DND-41 (cell line): ENCODE results near the gene DDX46.

Source experiments
- EZH2 ChIP-seq: IDR thresholded peaks from 3 replicates; pipeline ENCODE4 v1.6.1; 2012; ENCODE audit warnings: borderline replicate concordance, low read depth, mild to moderate bottlenecking, moderate library complexity, low read length, inconsistent platforms; ENCODE audit not compliant: severe bottlenecking
- TF ChIP-seq, protein P1 (sequence below): IDR thresholded peaks from 2 replicates; pipeline ENCODE4 v1.5.1; 2012; ENCODE audit warnings: borderline replicate concordance, low read length, moderate library complexity, mild to moderate bottlenecking; ENCODE audit not compliant: poor library complexity, severe bottlenecking; ENCODE audit errors: extremely low read depth

DNA sequence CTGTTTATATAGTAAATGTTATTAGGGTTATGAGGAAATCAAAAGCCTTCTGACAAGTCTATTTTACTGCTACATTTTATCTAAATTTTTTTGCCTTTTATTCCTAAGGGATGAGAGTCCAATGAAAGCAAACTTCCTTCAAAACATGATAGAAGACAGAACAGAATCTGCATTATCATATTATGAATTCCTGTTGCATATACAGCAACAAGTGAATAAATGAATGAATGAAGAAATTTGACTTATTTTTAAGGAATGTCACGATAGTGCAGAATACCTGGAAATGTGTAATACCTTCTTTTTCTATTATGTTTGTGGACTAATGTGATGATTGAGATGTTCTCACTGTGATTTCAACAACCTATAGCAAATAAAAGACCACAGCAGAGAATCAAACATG, 33.7 kb upstream of the DDX46 start:
- TF ChIP-seq, protein P1, sequence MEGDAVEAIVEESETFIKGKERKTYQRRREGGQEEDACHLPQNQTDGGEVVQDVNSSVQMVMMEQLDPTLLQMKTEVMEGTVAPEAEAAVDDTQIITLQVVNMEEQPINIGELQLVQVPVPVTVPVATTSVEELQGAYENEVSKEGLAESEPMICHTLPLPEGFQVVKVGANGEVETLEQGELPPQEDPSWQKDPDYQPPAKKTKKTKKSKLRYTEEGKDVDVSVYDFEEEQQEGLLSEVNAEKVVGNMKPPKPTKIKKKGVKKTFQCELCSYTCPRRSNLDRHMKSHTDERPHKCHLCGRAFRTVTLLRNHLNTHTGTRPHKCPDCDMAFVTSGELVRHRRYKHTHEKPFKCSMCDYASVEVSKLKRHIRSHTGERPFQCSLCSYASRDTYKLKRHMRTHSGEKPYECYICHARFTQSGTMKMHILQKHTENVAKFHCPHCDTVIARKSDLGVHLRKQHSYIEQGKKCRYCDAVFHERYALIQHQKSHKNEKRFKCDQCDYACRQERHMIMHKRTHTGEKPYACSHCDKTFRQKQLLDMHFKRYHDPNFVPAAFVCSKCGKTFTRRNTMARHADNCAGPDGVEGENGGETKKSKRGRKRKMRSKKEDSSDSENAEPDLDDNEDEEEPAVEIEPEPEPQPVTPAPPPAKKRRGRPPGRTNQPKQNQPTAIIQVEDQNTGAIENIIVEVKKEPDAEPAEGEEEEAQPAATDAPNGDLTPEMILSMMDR: no peak
- no peak for TF ChIP-seq EZH2
